GM12878 (cell line): Measurements from ENCODE around the gene ST6GALNAC3. TPM values are rescaled to one million over a fixed set of nuclear protein-coding genes. Genes with fewer than 3 reads are reported as not detected.
"Not testable (repeated sequence)": the region's sequence is repeated elsewhere in the genome, so short reads cannot be mapped to it uniquely, and the experiment has no call there.

Experiments
- ATAC-seq: fragments of 200-7000 bp; cut with Tn5 transposase; 3 replicates; pipeline ENCODE4 v1.9.1; 2020; ENCODE audit warnings: mild to moderate bottlenecking, moderate library complexity
- BruUV-seq: library from RNA; stranded (reverse); fragments of 400-500 nt; replicated peaks from 2 replicates; lab custom pipeline; 2021; lab: Mats Ljungman, UMichigan
- CTCF ChIA-PET: fragments of 300-600 bp; sonication (Branson Sonifier 250); formaldehyde crosslinking; extraction: SDS; loops from one replicate; lab custom pipeline; 2021; ENCODE audit warnings: inconsistent platforms; lab: Yijun Ruan, JAX
- POLR2A ChIA-PET: fragments of 350-600 bp; formaldehyde crosslinking; extraction: SDS; loops from one replicate; lab custom pipeline; 2021; ENCODE audit warnings: inconsistent platforms; lab: Charles Lee
- RAD21 ChIA-PET: fragments of 300-600 bp; sonication (Branson Sonifier 250); formaldehyde crosslinking; loops from one replicate; lab custom pipeline; 2023; ENCODE audit warnings: antibody characterized with exemption; ENCODE audit not compliant: unreplicated experiment; lab: Charles Lee
- SMC1A ChIA-PET: fragments of 300-600 bp; sonication (Branson Sonifier 250); formaldehyde crosslinking; loops from one replicate; lab custom pipeline; 2023; ENCODE audit not compliant: unreplicated experiment, uncharacterized antibody; lab: Charles Lee
- DNase-seq: peaks from one replicate; pipeline ENCODE4 v3.0.0-alpha.2; 2011; ENCODE audit warnings: low read depth, low spot score
- FAIRE-seq: peaks from 3 replicates; lab custom pipeline; 2011; peaks lifted over from hg19 to GRCh38; lab: Jason Lieb, UNC
- H2AFZ ChIP-seq: 2 replicates; pipeline ENCODE4 v1.6.0; 2011; ENCODE audit warnings: low read depth, low read length, control low read depth; ENCODE audit not compliant: control insufficient read depth
- H3K27ac ChIP-seq: 2 replicates; pipeline ENCODE4 v1.5.1; 2011; ENCODE audit warnings: control low read depth; ENCODE audit not compliant: control insufficient read depth, insufficient read depth
- H3K27me3 ChIP-seq, 2 experiments: replicated peaks in 1 of 2; 2 replicates each; pipeline versions ENCODE4 v1.6.0 to v1.6.1; 2011; ENCODE audit warnings: low read length in 1 of 2; ENCODE audit not compliant: control insufficient read depth in 2 of 2, insufficient read depth in 2 of 2
- H3K36me3 ChIP-seq, 2 experiments: 2 replicates each; pipeline ENCODE4 v1.5.1; 2011; ENCODE audit warnings: low read length in 1 of 2; ENCODE audit not compliant: control insufficient read depth in 2 of 2, insufficient read depth in 2 of 2
- H3K4me1 ChIP-seq: 2 replicates; pipeline ENCODE4 v1.6.1; 2011; ENCODE audit warnings: mild to moderate bottlenecking, low read length, moderate library complexity, mixed read lengths; ENCODE audit not compliant: control insufficient read depth, insufficient read depth
- H3K4me2 ChIP-seq: 2 replicates; pipeline ENCODE4 v1.6.0; 2011; ENCODE audit warnings: control low read depth; ENCODE audit not compliant: control insufficient read depth, insufficient read depth
- H3K4me3 ChIP-seq: fragments of 200-600 bp; sonication (generic); 2 replicates; pipeline ENCODE4 v1.5.1; 2016
- H3K79me2 ChIP-seq: 2 replicates; pipeline ENCODE4 v1.6.0; 2011; ENCODE audit warnings: low read length; ENCODE audit not compliant: control insufficient read depth, insufficient read depth
- H3K9ac ChIP-seq: 2 replicates; pipeline ENCODE4 v1.8.0; 2011; ENCODE audit warnings: low read length, control low read depth, mixed read lengths; ENCODE audit not compliant: control insufficient read depth, insufficient read depth
- H3K9me3 ChIP-seq: replicated peaks from 3 replicates; pipeline ENCODE4 v1.5.1; 2011; ENCODE audit warnings: mild to moderate bottlenecking, low read length; ENCODE audit not compliant: control insufficient read depth, insufficient read depth
- H4K20me1 ChIP-seq: 2 replicates; pipeline ENCODE4 v1.6.0; 2011; ENCODE audit not compliant: control insufficient read depth, insufficient read depth
- FOXM1 ChIP-seq: IDR thresholded peaks from 2 replicates; pipeline ENCODE4 v1.6.1; 2012; ENCODE audit warnings: low read depth, mild to moderate bottlenecking, inconsistent platforms, low read length, moderate library complexity
- LARP7 ChIP-seq: fragments of 450-650 bp; IDR thresholded peaks from 2 replicates; pipeline ENCODE4 v1.6.1; 2017; ENCODE audit warnings: mild to moderate bottlenecking
- MYC ChIP-seq: IDR thresholded peaks from 2 replicates; pipeline ENCODE4 v1.6.1; 2011; ENCODE audit warnings: mild to moderate bottlenecking, low read length, moderate library complexity, inconsistent platforms; ENCODE audit not compliant: insufficient read depth, insufficient replicate concordance, insufficient read length, severe bottlenecking
- NFYA ChIP-seq: IDR thresholded peaks from 2 replicates; pipeline ENCODE4 v1.6.1; 2011; ENCODE audit warnings: low read depth, mild to moderate bottlenecking, low read length, improper control_type of control experiment, borderline replicate concordance
- NRF1 ChIP-seq: conservative IDR thresholded peaks from 2 replicates; pipeline ENCODE4 v1.6.1; 2011; ENCODE audit warnings: mild to moderate bottlenecking, low read depth, low read length, improper control_type of control experiment
- SP1 ChIP-seq: IDR thresholded peaks from one replicate; pipeline ENCODE4 v1.6.1; 2011; ENCODE audit warnings: low read depth, low read length
- WGBS: methylation state at CpG from one replicate; pipeline ENCODE4 v1.1.6; 2016; ENCODE audit warnings: low lambda C conversion rate; ENCODE audit not compliant: insufficient replicate concordance, insufficient coverage; ENCODE audit errors: missing lambda C conversion rate; 5-methylcytosine and 5-hydroxymethylcytosine counted together
- in situ Hi-C: fragments of 300-500 bp; cut with MboI; formaldehyde crosslinking; loops from 9 replicates; pipeline ENCODE4 v1.14.3; 2018; ENCODE audit warnings: mixed read lengths
- intact Hi-C: fragments of 100-400 bp; cut with micrococcal nuclease; formaldehyde crosslinking; loops from one replicate; pipeline ENCODE4 v1.14.2; 2022; ENCODE audit not compliant: unreplicated experiment
- polyA plus RNA-seq, 11 experiments: library from polyadenylated mRNA; depleted of rRNA in 4 of 11; unstranded in 6 of 11; stranded (reverse) in 5 of 11; fragments of >200 nt; fragmentation: Nextera tagmentation in 4 of 11; fragmentation: Illumina TruSeq in 1 of 11; extraction: Ambion mirVana in 4 of 11; extraction: Trizol in 1 of 11; gene quantifications; 1 replicate in 1 of 11; 2 replicates in 10 of 11; pipeline versions ENCODE4 v1.2.1 to v1.2.3, GENCODE V29; 2011 to 2016; ENCODE audit warnings: inconsistent platforms in 2 of 11, missing spikeins in 2 of 11, low read depth in 1 of 11
- total RNA-seq, 4 experiments: library from RNA; depleted of rRNA in 3 of 4; stranded (reverse); fragments of >200 nt in 3 of 4; fragmentation: Illumina TruSeq in 1 of 4; extraction: Trizol in 1 of 4; gene quantifications; 2 replicates each; pipeline versions ENCODE4 v1.2.1 to v1.2.3, GENCODE V29; 2013 to 2021
- TF ChIP-seq, protein P1 (sequence below): IDR thresholded peaks from 2 replicates; pipeline ENCODE4 v1.6.1; 2011; ENCODE audit warnings: low read depth, mild to moderate bottlenecking, low read length, moderate library complexity, borderline replicate concordance; ENCODE audit errors: extremely low read depth
- TF ChIP-seq, protein P2 (sequence below): fragments of 450-650 bp; IDR thresholded peaks from 2 replicates; pipeline ENCODE4 v1.6.1; 2018; ENCODE audit warnings: borderline replicate concordance, mild to moderate bottlenecking; ENCODE audit not compliant: partially characterized antibody
- TF ChIP-seq, protein P3 (sequence below): fragments of 450-650 bp; IDR thresholded peaks from 2 replicates; pipeline ENCODE4 v1.6.1; 2016; ENCODE audit warnings: mild to moderate bottlenecking
- TF ChIP-seq, protein P4 (sequence below): fragments of 150-350 bp; IDR thresholded peaks from 2 replicates; pipeline ENCODE4 v1.6.1; 2014; ENCODE audit warnings: mild to moderate bottlenecking, low read depth, low read length

ST6GALNAC3 gene
- total and polyA plus RNA-seq, 10 of the 15 experiments (the other 5 are each of a cell fraction or from before 2014, with no cell fraction given) = 0.04 to 0.68 (median 0.18) TPM; not detected in 3

DNA sequence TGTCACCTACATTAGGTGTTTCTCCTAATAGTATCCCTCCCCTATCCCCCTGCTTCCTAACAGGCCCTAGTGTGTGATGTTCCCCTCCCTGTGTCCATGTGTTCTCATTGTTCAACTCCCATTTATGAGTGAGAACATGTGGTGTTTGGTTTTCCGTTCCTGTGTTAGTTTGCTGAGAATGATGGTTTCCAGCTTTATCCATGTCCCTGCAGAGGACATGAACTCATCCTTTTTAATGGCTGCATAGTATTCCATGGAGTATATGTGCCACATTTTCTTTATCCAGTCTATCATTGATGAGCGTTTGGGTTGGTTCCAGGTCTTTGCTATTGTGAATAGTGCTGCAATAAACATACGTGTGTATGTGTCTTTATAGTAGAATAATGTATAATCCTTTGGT, 267.3 kb downstream of the ST6GALNAC3 start:
- H3K4me3 ChIP-seq, DNase-seq, intact Hi-C loops, H3K4me1 ChIP-seq, H3K27ac ChIP-seq, H3K9me3 ChIP-seq, H3K27me3 ChIP-seq, H2AFZ ChIP-seq, H4K20me1 ChIP-seq, BruUV-seq, H3K4me2 ChIP-seq, SMC1A ChIA-PET, CTCF ChIA-PET, H3K9ac ChIP-seq, RAD21 ChIA-PET, FAIRE-seq, H3K79me2 ChIP-seq, H3K36me3 ChIP-seq, ATAC-seq, in situ Hi-C loops, POLR2A ChIA-PET: not testable (repeated sequence)
- WGBS = 73% methylated on average over 3 of the region's 3 CpGs

DNA sequence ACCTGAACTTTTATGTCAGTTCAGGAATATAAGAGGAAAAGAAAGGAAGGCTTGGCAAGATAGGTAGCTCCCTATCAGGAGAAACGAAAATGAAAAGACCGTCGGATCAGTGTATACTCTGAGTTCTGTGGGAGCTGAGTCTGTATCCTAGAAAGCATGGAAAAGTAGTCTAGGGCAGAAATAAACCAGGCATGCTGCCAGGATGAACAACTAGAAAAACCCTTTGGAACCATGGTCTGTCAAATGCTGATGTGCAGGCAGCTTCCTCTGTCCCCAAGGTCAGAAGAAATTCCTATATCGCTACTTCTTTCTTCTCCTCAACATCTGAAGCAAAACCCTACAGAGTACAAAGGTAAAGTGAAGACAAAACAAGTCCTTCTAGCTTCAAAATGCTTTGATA, 268.8 kb downstream of the ST6GALNAC3 start:
- POLR2A ChIA-PET = no interaction called here
- FAIRE-seq = no peak

More for the DNA sequence above, 268.8 kb downstream of the ST6GALNAC3 start:
- in situ Hi-C loops = no loop called here
- no peak overlapping the region for H3K4me2 ChIP-seq
- ChIA-PET RAD21 (no interaction called here), CTCF (interaction anchor here (1.3 to 1.5 kb wide), 2 partner anchors 11 to 12 kb away, joined by 3 to 4 read pairs; no protein-coding TSS in a partner anchor), SMC1A (interaction anchor here (0.8 kb wide), 1 partner anchor 9 kb away, joined by 5 read pairs; no protein-coding TSS in a partner anchor)
- no peaks in the 10 kb centered on the region for H4K20me1 ChIP-seq
- no peaks in the 10 kb centered on the region for H3K36me3 ChIP-seq
- no peak overlapping the region for H3K27ac ChIP-seq
- WGBS = 62% methylated on average over 4 of the region's 4 CpGs
- no TSS peak for BruUV-seq
- no peak overlapping the region for H3K9ac ChIP-seq
- no peaks in the 10 kb centered on the region for H3K4me1 ChIP-seq
- TF ChIP-seq FOXM1 = no peak
- TF ChIP-seq NFYA = no peak
- TF ChIP-seq, protein P1, sequence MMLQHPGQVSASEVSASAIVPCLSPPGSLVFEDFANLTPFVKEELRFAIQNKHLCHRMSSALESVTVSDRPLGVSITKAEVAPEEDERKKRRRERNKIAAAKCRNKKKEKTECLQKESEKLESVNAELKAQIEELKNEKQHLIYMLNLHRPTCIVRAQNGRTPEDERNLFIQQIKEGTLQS = no peak
- TF ChIP-seq LARP7 = no peak
- TF ChIP-seq MYC = no peak
- TF ChIP-seq NRF1 = no peak
- TF ChIP-seq, protein P2, sequence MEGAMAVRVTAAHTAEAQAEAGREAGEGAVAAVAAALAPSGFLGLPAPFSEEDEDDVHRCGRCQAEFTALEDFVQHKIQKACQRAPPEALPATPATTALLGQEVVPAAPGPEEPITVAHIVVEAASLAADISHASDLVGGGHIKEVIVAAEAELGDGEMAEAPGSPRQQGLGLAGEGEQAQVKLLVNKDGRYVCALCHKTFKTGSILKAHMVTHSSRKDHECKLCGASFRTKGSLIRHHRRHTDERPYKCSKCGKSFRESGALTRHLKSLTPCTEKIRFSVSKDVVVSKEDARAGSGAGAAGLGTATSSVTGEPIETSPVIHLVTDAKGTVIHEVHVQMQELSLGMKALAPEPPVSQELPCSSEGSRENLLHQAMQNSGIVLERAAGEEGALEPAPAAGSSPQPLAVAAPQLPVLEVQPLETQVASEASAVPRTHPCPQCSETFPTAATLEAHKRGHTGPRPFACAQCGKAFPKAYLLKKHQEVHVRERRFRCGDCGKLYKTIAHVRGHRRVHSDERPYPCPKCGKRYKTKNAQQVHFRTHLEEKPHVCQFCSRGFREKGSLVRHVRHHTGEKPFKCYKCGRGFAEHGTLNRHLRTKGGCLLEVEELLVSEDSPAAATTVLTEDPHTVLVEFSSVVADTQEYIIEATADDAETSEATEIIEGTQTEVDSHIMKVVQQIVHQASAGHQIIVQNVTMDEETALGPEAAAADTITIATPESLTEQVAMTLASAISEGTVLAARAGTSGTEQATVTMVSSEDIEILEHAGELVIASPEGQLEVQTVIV = no peak
- no peak for TF ChIP-seq SP1
- TF ChIP-seq, protein P3, sequence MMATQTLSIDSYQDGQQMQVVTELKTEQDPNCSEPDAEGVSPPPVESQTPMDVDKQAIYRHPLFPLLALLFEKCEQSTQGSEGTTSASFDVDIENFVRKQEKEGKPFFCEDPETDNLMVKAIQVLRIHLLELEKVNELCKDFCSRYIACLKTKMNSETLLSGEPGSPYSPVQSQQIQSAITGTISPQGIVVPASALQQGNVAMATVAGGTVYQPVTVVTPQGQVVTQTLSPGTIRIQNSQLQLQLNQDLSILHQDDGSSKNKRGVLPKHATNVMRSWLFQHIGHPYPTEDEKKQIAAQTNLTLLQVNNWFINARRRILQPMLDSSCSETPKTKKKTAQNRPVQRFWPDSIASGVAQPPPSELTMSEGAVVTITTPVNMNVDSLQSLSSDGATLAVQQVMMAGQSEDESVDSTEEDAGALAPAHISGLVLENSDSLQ = no peak
- TF ChIP-seq, protein P4, sequence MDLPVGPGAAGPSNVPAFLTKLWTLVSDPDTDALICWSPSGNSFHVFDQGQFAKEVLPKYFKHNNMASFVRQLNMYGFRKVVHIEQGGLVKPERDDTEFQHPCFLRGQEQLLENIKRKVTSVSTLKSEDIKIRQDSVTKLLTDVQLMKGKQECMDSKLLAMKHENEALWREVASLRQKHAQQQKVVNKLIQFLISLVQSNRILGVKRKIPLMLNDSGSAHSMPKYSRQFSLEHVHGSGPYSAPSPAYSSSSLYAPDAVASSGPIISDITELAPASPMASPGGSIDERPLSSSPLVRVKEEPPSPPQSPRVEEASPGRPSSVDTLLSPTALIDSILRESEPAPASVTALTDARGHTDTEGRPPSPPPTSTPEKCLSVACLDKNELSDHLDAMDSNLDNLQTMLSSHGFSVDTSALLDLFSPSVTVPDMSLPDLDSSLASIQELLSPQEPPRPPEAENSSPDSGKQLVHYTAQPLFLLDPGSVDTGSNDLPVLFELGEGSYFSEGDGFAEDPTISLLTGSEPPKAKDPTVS = no peak
- H3K9me3 ChIP-seq = no peaks in the 10 kb centered on the region
- no peak for DNase-seq
- no peak overlapping the region for H3K4me3 ChIP-seq
- no peak overlapping the region for H2AFZ ChIP-seq
- ATAC-seq = no peak
- no peaks in the 10 kb centered on the region for H3K27me3 ChIP-seq
- no peaks in the 10 kb centered on the region for H3K79me2 ChIP-seq
- intact Hi-C loops = no loop called here
